SK-N-SH (cell line): Measurements from ENCODE around the gene APBA2. TPM values are rescaled to one million over a fixed set of nuclear protein-coding genes. Genes with fewer than 3 reads are reported as not detected.

Source experiments
- CTCF ChIA-PET: fragments of 300-600, 350-600 bp; formaldehyde crosslinking; extraction: SDS; loops from one replicate; lab custom pipeline; 2021; lab: Yijun Ruan, JAX
- POLR2A ChIA-PET: fragments of 350-600 bp; sonication (Branson Sonifier 250); formaldehyde crosslinking; extraction: SDS; loops from one replicate; lab custom pipeline; 2020; ENCODE audit warnings: antibody characterized with exemption, inconsistent platforms; lab: Yijun Ruan, JAX
- DNase-seq: peaks from one replicate; pipeline ENCODE4 v3.0.0; 2012
- H2AFZ ChIP-seq: fragments of 200-600 bp; sonication (generic); 2 replicates; pipeline ENCODE4 v1.8.1; 2016; ENCODE audit warnings: antibody characterized with exemption, mild to moderate bottlenecking, low read depth
- H3F3A ChIP-seq: fragments of 200-600 bp; sonication (generic); replicated peaks from 2 replicates; pipeline ENCODE3; 2016; ENCODE audit warnings: antibody characterized with exemption, mild to moderate bottlenecking; ENCODE audit not compliant: insufficient read depth
- H3K27ac ChIP-seq, 2 experiments: fragments of 200-500 bp in 1 of 2; fragments of 200-600 bp in 1 of 2; sonication (Bioruptor generic) in 1 of 2; sonication (generic), shearing (Covaris generic) in 1 of 2; 2 replicates each; pipeline versions ENCODE4 v1.5.1 to v1.6.1; 2014 to 2016; ENCODE audit warnings: low read depth in 2 of 2, inconsistent platforms in 1 of 2, low read length in 1 of 2, mild to moderate bottlenecking in 1 of 2, mixed read lengths in 1 of 2
- H3K27me3 ChIP-seq: fragments of 200-600 bp; sonication (generic), shearing (Covaris generic); 2 replicates; pipeline ENCODE4 v1.6.1; 2016; ENCODE audit warnings: mixed run types; ENCODE audit not compliant: insufficient read depth
- H3K36me3 ChIP-seq, 2 experiments: fragments of 200-500 bp in 1 of 2; fragments of 200-600 bp in 1 of 2; sonication (Bioruptor generic) in 1 of 2; sonication (generic) in 1 of 2; replicated peaks in 1 of 2; 2 replicates each; pipeline versions ENCODE3 to v1.5.1; 2014 to 2016; ENCODE audit warnings: low read length in 1 of 2, mild to moderate bottlenecking in 1 of 2; ENCODE audit not compliant: insufficient read depth in 2 of 2, control insufficient read depth in 1 of 2
- H3K4me1 ChIP-seq, 2 experiments: fragments of 200-500 bp in 1 of 2; fragments of 200-600 bp in 1 of 2; sonication (Bioruptor generic) in 1 of 2; sonication (generic), shearing (Covaris generic) in 1 of 2; 2 replicates each; pipeline versions ENCODE4 v1.5.1 to v1.6.1; 2014 to 2016; ENCODE audit warnings: low read depth in 1 of 2, low read length in 1 of 2, mixed run types in 1 of 2; ENCODE audit not compliant: insufficient read depth in 2 of 2, control insufficient read depth in 1 of 2
- H3K4me2 ChIP-seq: fragments of 200-600 bp; sonication (generic), shearing (Covaris generic); 2 replicates; pipeline ENCODE4 v1.6.1; 2017; ENCODE audit warnings: mixed run types
- H3K4me3 ChIP-seq, 2 experiments: fragments of 200-500 bp in 1 of 2; fragments of 200-600 bp in 1 of 2; sonication (Bioruptor generic) in 1 of 2; sonication (generic), shearing (Covaris generic) in 1 of 2; 2 replicates each; pipeline versions ENCODE4 v1.5.1 to v1.8.1; 2014 to 2016; ENCODE audit warnings: low read depth in 2 of 2, inconsistent platforms in 1 of 2, low read length in 1 of 2, mild to moderate bottlenecking in 1 of 2, mixed read lengths in 1 of 2, moderate library complexity in 1 of 2
- H3K79me2 ChIP-seq: fragments of 200-600 bp; sonication (generic); 2 replicates; pipeline ENCODE4 v1.8.1; 2017; ENCODE audit warnings: mild to moderate bottlenecking; ENCODE audit not compliant: insufficient read depth
- H3K9ac ChIP-seq: fragments of 200-600 bp; sonication (generic); 2 replicates; pipeline ENCODE4 v1.6.1; 2017; ENCODE audit warnings: mixed run types
- H3K9me2 ChIP-seq: fragments of 200-600 bp; sonication (generic); 2 replicates; pipeline ENCODE4 v1.6.1; 2017; ENCODE audit warnings: mixed run types
- H3K9me3 ChIP-seq: fragments of 200-600 bp; sonication (generic); 2 replicates; pipeline ENCODE4 v1.6.1; 2017; ENCODE audit warnings: mixed run types, mild to moderate bottlenecking, moderate library complexity
- H4K20me1 ChIP-seq: fragments of 200-600 bp; sonication (generic); 2 replicates; pipeline ENCODE4 v1.6.1; 2017; ENCODE audit warnings: mild to moderate bottlenecking, mixed run types; ENCODE audit not compliant: insufficient read depth
- CHD2 ChIP-seq: fragments of 150-350 bp; IDR thresholded peaks from 2 replicates; pipeline ENCODE4 v1.6.1; 2018; ENCODE audit warnings: low read length; ENCODE audit not compliant: partially characterized antibody
- CTCF ChIP-seq: fragments of 200-600 bp; sonication (generic); IDR thresholded peaks from 2 replicates; pipeline ENCODE4 v1.6.1; 2017; ENCODE audit warnings: antibody characterized with exemption, mild to moderate bottlenecking, moderate library complexity
- ELF1 ChIP-seq: IDR thresholded peaks from 2 replicates; pipeline ENCODE4 v1.4.0; 2012
- EZH2phosphoT487 ChIP-seq: fragments of 200-600 bp; sonication (generic); IDR thresholded peaks from 2 replicates; pipeline ENCODE4 v1.6.1; 2017; ENCODE audit warnings: low read depth, mixed run types, mild to moderate bottlenecking, antibody characterized with exemption, moderate library complexity, borderline replicate concordance
- FOXM1 ChIP-seq: IDR thresholded peaks from 2 replicates; pipeline ENCODE4 v1.4.0; 2012; ENCODE audit warnings: low read depth, mild to moderate bottlenecking
- GABPA ChIP-seq: IDR thresholded peaks from 2 replicates; pipeline ENCODE4 v1.4.0; 2012; ENCODE audit warnings: low read depth, mild to moderate bottlenecking
- IRF3 ChIP-seq: fragments of 150-350 bp; IDR thresholded peaks from 2 replicates; pipeline ENCODE4 v1.6.1; 2016; ENCODE audit warnings: mild to moderate bottlenecking, low read depth, low read length
- MAX ChIP-seq: IDR thresholded peaks from 2 replicates; pipeline ENCODE4 v1.4.0; 2012; ENCODE audit warnings: low read depth
- MEF2A ChIP-seq: IDR thresholded peaks from 2 replicates; pipeline ENCODE4 v1.4.0; 2012; ENCODE audit warnings: low read depth, borderline replicate concordance
- MXI1 ChIP-seq: IDR thresholded peaks from 2 replicates; pipeline ENCODE4 v1.6.1; 2012; ENCODE audit warnings: mild to moderate bottlenecking, low read depth, low read length, improper control_type of control experiment
- NRF1 ChIP-seq: IDR thresholded peaks from 2 replicates; pipeline ENCODE4 v1.6.1; 2012; ENCODE audit warnings: low read depth, mild to moderate bottlenecking, low read length
- PBX3 ChIP-seq: IDR thresholded peaks from 2 replicates; pipeline ENCODE4; 2012
- RAD21 ChIP-seq: IDR thresholded peaks from 2 replicates; pipeline ENCODE4 v1.6.1; 2012; ENCODE audit warnings: mild to moderate bottlenecking, low read length
- RCOR1 ChIP-seq: fragments of 150-350 bp; IDR thresholded peaks from 2 replicates; pipeline ENCODE4 v1.6.1; 2017; ENCODE audit warnings: antibody characterized with exemption, low read length
- RFX5 ChIP-seq: IDR thresholded peaks from 2 replicates; pipeline ENCODE4 v1.6.1; 2012; ENCODE audit warnings: mild to moderate bottlenecking, improper control_type of control experiment, low read length
- RXRA ChIP-seq: IDR thresholded peaks from 2 replicates; pipeline ENCODE4 v1.4.0; 2012; ENCODE audit warnings: low read depth, mild to moderate bottlenecking, borderline replicate concordance
- SIN3A ChIP-seq: IDR thresholded peaks from 2 replicates; pipeline ENCODE4 v1.6.1; 2012; ENCODE audit warnings: low read depth, mild to moderate bottlenecking, low read length, moderate library complexity, borderline replicate concordance
- SMC3 ChIP-seq: IDR thresholded peaks from 2 replicates; pipeline ENCODE4 v1.6.1; 2012; ENCODE audit warnings: low read depth, low read length, improper control_type of control experiment
- TAF1 ChIP-seq: IDR thresholded peaks from 2 replicates; pipeline ENCODE4 v1.6.1; 2012; ENCODE audit warnings: low read depth, mild to moderate bottlenecking, low read length, moderate library complexity, borderline replicate concordance
- TCF12 ChIP-seq: IDR thresholded peaks from 2 replicates; pipeline ENCODE4 v1.4.0; 2012
- USF2 ChIP-seq: fragments of 150-350 bp; IDR thresholded peaks from 2 replicates; pipeline ENCODE4 v1.6.1; 2017; ENCODE audit warnings: antibody characterized with exemption, low read length, low read depth, borderline replicate concordance
- WGBS: methylation state at CpG from one replicate; pipeline ENCODE4 v1.1.6; 2017; ENCODE audit warnings: low lambda C conversion rate; 5-methylcytosine and 5-hydroxymethylcytosine counted together
- polyA plus RNA-seq, 3 experiments: library from polyadenylated mRNA; depleted of rRNA; stranded (reverse); fragments of >200 nt; gene quantifications; 2 replicates each; pipeline ENCODE4 v1.2.3, GENCODE V29; 2012

APBA2 gene
- polyA plus RNA-seq, 1 of the 3 experiments (the other 2 are of a cell fraction) = 12.7 TPM

GRCh38 chr15:28934645-28935044 lies 48.9 kb downstream of the APBA2 start:
- CTCF ChIA-PET = interaction anchor here (0.8 kb wide), 1 partner anchor 17 kb away, joined by 4 read pairs; no protein-coding TSS in a partner anchor
- H2AFZ ChIP-seq = no peak overlapping the region
- no peak overlapping the region for H3K4me3 ChIP-seq
- no peaks in the 10 kb centered on the region for H3K9me2 ChIP-seq
- no peak for DNase-seq
- H3K4me2 ChIP-seq = no peak overlapping the region
- H3K9ac ChIP-seq = no peak overlapping the region
- no peak overlapping the region for H3K27ac ChIP-seq
- H3K79me2 ChIP-seq = no peaks in the 10 kb centered on the region
- no peaks in the 10 kb centered on the region for H3K36me3 ChIP-seq
- 89% methylated on average over 6 of the region's 6 CpGs for WGBS
- no peak for TF ChIP-seq IRF3
- TF ChIP-seq RFX5 = no peak
- TF ChIP-seq RXRA = no peak
- no peak for TF ChIP-seq MXI1
- no peak for TF ChIP-seq SMC3
- no peak for TF ChIP-seq MEF2A
- no peak for TF ChIP-seq GABPA
- no peak for TF ChIP-seq RCOR1
- TF ChIP-seq NRF1 = no peak
- TF ChIP-seq MAX = no peak
- TF ChIP-seq TCF12 = no peak
- TF ChIP-seq, all 33 proteins: peak for 0
- peaks cover 0 to 24% of the 10 kb centered on the region in 2 experiments; a peak in 1 of 4 replicates for H3K4me1 ChIP-seq
- no peaks in the 10 kb centered on the region for H3K27me3 ChIP-seq
- H4K20me1 ChIP-seq = no peaks in the 10 kb centered on the region
- no peaks in the 10 kb centered on the region for H3K9me3 ChIP-seq
- H3F3A ChIP-seq = no peaks in the 10 kb centered on the region
- POLR2A ChIA-PET = no interaction called here

- no peak overlapping the region; a peak in 1 of 4 replicates for H3K27ac ChIP-seq
- CTCF ChIA-PET = interaction anchor here (0.8 to 1.2 kb wide), 2 partner anchors 15 to 18 kb away, joined by 3 to 4 read pairs; no protein-coding TSS in a partner anchor
- H2AFZ ChIP-seq = no peak overlapping the region
- TF ChIP-seq ELF1 = no peak
- TF ChIP-seq EZH2phosphoT487 = no peak
- TF ChIP-seq USF2 = no peak
- no peak for TF ChIP-seq SIN3A
- no peak for TF ChIP-seq PBX3
- TF ChIP-seq FOXM1 = no peak
- no peak for TF ChIP-seq CHD2
- peak; percentile 29 for TF ChIP-seq CTCF
- 0 out of 2 replicates have a peak, but pooled peaks have one; percentile 3 for TF ChIP-seq RAD21
- no peak for TF ChIP-seq TAF1
- no peak for TF ChIP-seq RXRA
- TF ChIP-seq, all 33 proteins: peak for 2
- H3K27me3 ChIP-seq = no peaks in the 10 kb centered on the region
- no peaks in the 10 kb centered on the region for H3K79me2 ChIP-seq
- H3K36me3 ChIP-seq = no peaks in the 10 kb centered on the region
- H3F3A ChIP-seq = no peaks in the 10 kb centered on the region
- no peak for DNase-seq
- no peak overlapping the region for H3K4me3 ChIP-seq
- no peaks in the 10 kb centered on the region for H4K20me1 ChIP-seq
- H3K9ac ChIP-seq = no peak overlapping the region
- WGBS = 66% methylated on average over 6 of the region's 6 CpGs
- H3K4me1 ChIP-seq = peaks cover 0 to 24% of the 10 kb centered on the region in 2 experiments; a peak in 1 of 4 replicates
- H3K9me2 ChIP-seq = no peaks in the 10 kb centered on the region
- H3K9me3 ChIP-seq = no peaks in the 10 kb centered on the region
- no peak overlapping the region for H3K4me2 ChIP-seq
- POLR2A ChIA-PET = no interaction called here
Observed at GRCh38 chr15:28935316-28935715, 49.5 kb downstream of the APBA2 start.
